CD4-positive, alpha-beta T cell (primary cell): ENCODE data around the gene PAX1. TPM values are rescaled to one million over a fixed set of nuclear protein-coding genes. Genes with fewer than 3 reads are reported as not detected.

Experiments used
- ATAC-seq: fragments of 200-7000 bp; cut with Tn5 transposase; one replicate; pipeline ENCODE4 v1.10.0; 2022; ENCODE audit warnings: mild to moderate bottlenecking; ENCODE audit not compliant: poor library complexity
- CTCF ChIA-PET: fragments of 350-600 bp; sonication (Branson Sonifier 250); formaldehyde crosslinking; loops from one replicate; lab custom pipeline; 2021; ENCODE audit warnings: antibody characterized with exemption, inconsistent platforms; lab: Charles Lee
- POLR2A ChIA-PET: fragments of 350-600 bp; sonication (Branson Sonifier 250); formaldehyde crosslinking; loops from one replicate; lab custom pipeline; 2021; ENCODE audit warnings: antibody characterized with exemption, inconsistent platforms; lab: Charles Lee
- DNase-seq, 14 experiments: peaks; one replicate each; pipeline ENCODE4 v3.0.0-alpha.2; 2013 to 2020; ENCODE audit warnings: mixed read lengths in 2 of 14
- H3K27ac ChIP-seq, 2 donors: one replicate each; pipeline versions ENCODE4 v1.5.1 to v1.7.0; 2013; ENCODE audit warnings: low read length in 2 of 2, low read depth in 1 of 2, mild to moderate bottlenecking in 1 of 2
- H3K27me3 ChIP-seq, 2 experiments: 1 replicate in 1 of 2; 2 replicates in 1 of 2; pipeline versions ENCODE4 v1.6.1 to v1.7.0; 2013; ENCODE audit warnings: low read length in 2 of 2, control low read depth in 1 of 2, mild to moderate bottlenecking in 1 of 2, moderate library complexity in 1 of 2; ENCODE audit not compliant: insufficient read depth in 2 of 2, control insufficient read depth in 1 of 2
- H3K36me3 ChIP-seq: one replicate; pipeline ENCODE4 v1.6.1; 2013; ENCODE audit warnings: low read length, control low read depth; ENCODE audit not compliant: insufficient read depth
- H3K4me1 ChIP-seq: one replicate; pipeline ENCODE4 v1.6.1; 2013; ENCODE audit warnings: low read length, control low read depth; ENCODE audit not compliant: insufficient read depth
- H3K4me3 ChIP-seq: one replicate; pipeline ENCODE4 v1.5.1; 2013; ENCODE audit warnings: mild to moderate bottlenecking, low read length, moderate library complexity
- H3K9me3 ChIP-seq, 2 experiments: 1 replicate in 1 of 2; 2 replicates in 1 of 2; pipeline versions ENCODE4 v1.6.1 to v1.7.0; 2013; ENCODE audit warnings: low read length in 2 of 2, mild to moderate bottlenecking in 2 of 2, control low read depth in 1 of 2, moderate library complexity in 1 of 2; ENCODE audit not compliant: control insufficient read depth in 1 of 2, insufficient read depth in 1 of 2
- H3K27ac Mint-ChIP-seq: one replicate; pipeline ENCODE4 v1.8.0; 2020; ENCODE audit warnings: mixed read lengths
- H3K27me3 Mint-ChIP-seq: one replicate; pipeline ENCODE4 v1.8.0; 2021; ENCODE audit warnings: mixed read lengths
- H3K36me3 Mint-ChIP-seq: one replicate; pipeline ENCODE4 v1.8.0; 2021; ENCODE audit warnings: low read depth, mixed read lengths
- H3K4me1 Mint-ChIP-seq: one replicate; pipeline ENCODE4 v1.8.0; 2021; ENCODE audit warnings: low read depth, mixed read lengths
- H3K4me3 Mint-ChIP-seq: one replicate; pipeline ENCODE4 v1.8.0; 2020; ENCODE audit warnings: mild to moderate bottlenecking, mixed read lengths
- H3K9me3 Mint-ChIP-seq: one replicate; pipeline ENCODE4 v1.8.0; 2020; ENCODE audit warnings: mixed read lengths
- CTCF ChIP-seq: fragments of 200-600 bp; IDR thresholded peaks from one replicate; pipeline ENCODE4 v1.8.0; 2022; ENCODE audit warnings: antibody characterized with exemption, mild to moderate bottlenecking
- intact Hi-C, 2 experiments: fragments of 100-400 bp; cut with DNase I in 1 of 2; cut with micrococcal nuclease in 1 of 2; formaldehyde crosslinking; loops; one replicate each; pipeline versions ENCODE4 v1.15.1 to v1.9.0; 2023 to 2025; cut with DNase I, micrococcal nuclease
- total RNA-seq, 174 experiments: library from RNA in 2 of 174; stranded (reverse) in 2 of 174; gene quantifications; one replicate each; pipeline ENCODE4 v1.2.3 and lab custom pipeline; 2021 to 2026

PAX1 gene
- total RNA-seq, 2 experiments from 2014 or later = not detected

DNA sequence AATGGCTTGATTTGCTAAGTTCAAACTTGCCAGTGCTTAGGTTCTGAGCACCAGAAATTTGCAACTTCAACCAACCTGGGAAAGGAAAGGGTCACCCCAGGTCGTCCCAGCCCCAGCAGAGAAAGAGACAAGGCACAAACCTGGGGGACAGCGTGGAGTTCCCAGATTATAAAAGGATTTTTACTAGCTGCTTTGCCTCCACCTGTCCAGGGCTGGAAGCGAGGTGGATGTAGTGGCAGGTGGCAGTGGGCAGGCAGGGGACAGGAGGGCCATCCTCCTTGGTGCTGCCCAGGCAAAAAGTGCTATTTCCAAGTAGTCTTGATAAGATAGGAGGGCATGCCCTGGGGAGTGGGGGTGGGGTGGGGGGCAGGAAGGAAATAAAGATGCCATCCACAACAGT, 4.9 kb downstream of the PAX1 start:
- no peaks in the 10 kb centered on the region for H3K4me1 Mint-ChIP-seq
- ChIA-PET CTCF (no interaction called here), POLR2A (no interaction called here)
- Histone ChIP-seq H3K4me3 (no peak overlapping the region), H3K36me3 (no peaks in the 10 kb centered on the region), H3K27ac (no peak overlapping the region), H3K4me1 (no peaks in the 10 kb centered on the region), H3K27me3 (peaks cover 59 to 82% of the 10 kb centered on the region in 2 experiments), H3K9me3 (peaks cover 0 to 37% of the 10 kb centered on the region in 2 experiments)
- H3K27ac Mint-ChIP-seq = no peak overlapping the region
- ATAC-seq (no peak), DNase-seq (no peak)
- intact Hi-C loops = no loop called here
- H3K27me3 Mint-ChIP-seq = peaks cover 81% of the 10 kb centered on the region
- no peaks in the 10 kb centered on the region for H3K9me3 Mint-ChIP-seq
- TF ChIP-seq CTCF = no peak
- H3K36me3 Mint-ChIP-seq = no peaks in the 10 kb centered on the region
- no peak overlapping the region for H3K4me3 Mint-ChIP-seq

DNA sequence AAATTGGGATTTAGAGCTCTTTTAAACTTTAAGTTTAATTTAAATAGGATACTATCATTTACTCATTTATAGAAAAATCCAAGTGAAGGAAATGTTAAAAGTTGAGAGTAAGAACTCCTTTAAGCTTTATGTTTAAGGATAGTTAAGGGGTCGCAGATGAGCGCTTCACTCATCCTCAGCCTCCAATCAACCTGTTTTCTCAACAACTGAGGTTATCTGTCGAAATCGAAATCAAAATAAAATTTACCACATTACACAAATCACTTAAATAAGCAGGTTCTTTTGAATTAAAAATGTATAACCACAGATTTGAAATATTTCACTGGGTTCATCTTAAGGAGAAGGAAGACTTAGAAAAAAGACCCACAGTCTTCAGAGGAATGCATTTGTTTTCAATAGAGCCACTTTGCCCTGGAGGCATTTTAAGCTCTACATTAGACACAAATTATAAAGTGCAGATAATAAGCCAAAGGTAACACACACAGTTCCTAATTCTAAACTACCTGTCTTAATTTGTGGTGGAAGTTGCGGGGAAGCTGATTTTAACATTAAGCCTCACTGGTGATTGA, 5.5 kb downstream of the PAX1 start:
- CTCF ChIA-PET = no interaction called here
- ATAC-seq (no peak), DNase-seq (no peak)
- no peak for TF ChIP-seq CTCF
- Mint-ChIP-seq H3K4me1 (no peaks in the 10 kb centered on the region), H3K36me3 (no peaks in the 10 kb centered on the region), H3K9me3 (no peaks in the 10 kb centered on the region), H3K27me3 (peaks cover 87% of the 10 kb centered on the region), H3K4me3 (no peak overlapping the region), H3K27ac (no peak overlapping the region)
- POLR2A ChIA-PET = no interaction called here
- Histone ChIP-seq H3K4me1 (no peaks in the 10 kb centered on the region), H3K27ac (no peak overlapping the region), H3K9me3 (peaks cover 0 to 35% of the 10 kb centered on the region in 2 experiments), H3K27me3 (peaks cover 64 to 87% of the 10 kb centered on the region in 2 experiments), H3K4me3 (no peak overlapping the region), H3K36me3 (no peaks in the 10 kb centered on the region)
- intact Hi-C loops = no loop called here

- ChIA-PET CTCF (no interaction called here), POLR2A (no interaction called here)
- Histone ChIP-seq H3K4me1 (no peaks in the 10 kb centered on the region), H3K27ac (no peak overlapping the region), H3K36me3 (no peaks in the 10 kb centered on the region), H3K4me3 (no peak overlapping the region), H3K27me3 (peaks cover 54 to 85% of the 10 kb centered on the region in 2 experiments), H3K9me3 (peaks cover 0 to 29% of the 10 kb centered on the region in 2 experiments)
- DNase-seq = no peak
- no peak for ATAC-seq
- Mint-ChIP-seq H3K4me3 (no peak overlapping the region), H3K36me3 (no peaks in the 10 kb centered on the region), H3K27me3 (peaks cover 89% of the 10 kb centered on the region), H3K27ac (no peak overlapping the region), H3K4me1 (no peaks in the 10 kb centered on the region), H3K9me3 (no peaks in the 10 kb centered on the region)
- intact Hi-C loops = no loop called here
- TF ChIP-seq CTCF = no peak
These were observed 7.1 kb downstream of the PAX1 start for GRCh38 chr20:21712443-21713059.
